ENCODE measurements around the gene SMAP2.

GRCh38 chr1:40361637-40362036, 11.9 kb upstream of the SMAP2 start:
- TF ChIP-seq POLR2A (IDR thresholded peaks at IDR 0.05; ENCODE audit: low read length): no peak
- TF ChIP-seq GATA1 (IDR thresholded peaks at IDR 0.05; ENCODE audit: low read depth, low read length): no peak

Data from erythroblast (primary cell).